Panc1 (cell line): ENCODE data around the gene NKAIN2. TPM values are rescaled to one million over a fixed set of nuclear protein-coding genes. Genes with fewer than 3 reads are reported as not detected.

Experiments used
- ATAC-seq: fragments of 200-7000 bp; cut with Tn5 transposase; 2 replicates; pipeline ENCODE4 v1.9.1; 2020; ENCODE audit warnings: mild to moderate bottlenecking, moderate library complexity
- BruUV-seq: library from RNA; stranded (reverse); fragments of 400-500 nt; replicated peaks from 2 replicates; lab custom pipeline; 2021; lab: Mats Ljungman, UMichigan
- CTCF ChIA-PET: fragments of 300-600 bp; sonication (Branson Sonifier 250); formaldehyde crosslinking; loops from one replicate; lab custom pipeline; 2022; ENCODE audit warnings: antibody characterized with exemption; lab: Charles Lee
- POLR2A ChIA-PET: fragments of 300-600 bp; sonication (Branson Sonifier 250); formaldehyde crosslinking; loops from one replicate; lab custom pipeline; 2022; ENCODE audit warnings: antibody characterized with exemption; lab: Charles Lee
- DNase-seq: peaks from one replicate; pipeline ENCODE4 v3.0.0-alpha.2; 2010; ENCODE audit warnings: low read depth, low spot score
- H3K27ac ChIP-seq: 2 replicates; pipeline ENCODE4 v1.5.1; 2011; ENCODE audit warnings: mild to moderate bottlenecking, low read length, inconsistent platforms
- H3K27me3 ChIP-seq: fragments of 200-500 bp; sonication (Bioruptor generic); 2 replicates; pipeline ENCODE4 v1.6.0; 2014; ENCODE audit warnings: low read length, inconsistent platforms; ENCODE audit not compliant: control insufficient read depth, insufficient read depth
- H3K36me3 ChIP-seq: fragments of 200-500 bp; sonication (Bioruptor generic); 2 replicates; pipeline ENCODE4 v1.5.1; 2014; ENCODE audit warnings: inconsistent platforms, mild to moderate bottlenecking, low read length, moderate library complexity; ENCODE audit not compliant: control insufficient read depth, insufficient read depth
- H3K4me1 ChIP-seq: 2 replicates; pipeline ENCODE4 v1.5.1; 2011; ENCODE audit warnings: inconsistent platforms, mild to moderate bottlenecking, low read length, moderate library complexity; ENCODE audit not compliant: control insufficient read depth, insufficient read depth
- H3K4me3 ChIP-seq, 2 experiments: 2 replicates each; pipeline ENCODE4 v1.5.1; 2011 to 2012; ENCODE audit warnings: low read depth in 2 of 2, low read length in 2 of 2, mild to moderate bottlenecking in 2 of 2, inconsistent platforms in 1 of 2, moderate library complexity in 1 of 2
- H3K9me3 ChIP-seq: fragments of 200-500 bp; sonication (Bioruptor generic); 2 replicates; pipeline ENCODE4 v1.5.1; 2014; ENCODE audit warnings: low read depth, mild to moderate bottlenecking, inconsistent platforms, low read length, moderate library complexity; ENCODE audit not compliant: control insufficient read depth, insufficient read depth
- POLR2AphosphoS5 ChIP-seq: IDR thresholded peaks from 2 replicates; pipeline ENCODE4 v1.6.1; 2012; ENCODE audit warnings: mild to moderate bottlenecking, low read depth, low read length, moderate library complexity
- SIN3A ChIP-seq: IDR thresholded peaks from 2 replicates; pipeline ENCODE4 v1.6.1; 2012; ENCODE audit warnings: low read depth, mild to moderate bottlenecking, low read length, moderate library complexity, borderline replicate concordance; ENCODE audit not compliant: insufficient read depth
- TCF7L2 ChIP-seq: IDR thresholded peaks from 2 replicates; pipeline ENCODE4 v1.6.1; 2011; ENCODE audit warnings: mild to moderate bottlenecking, low read depth, low read length, inconsistent platforms
- in situ Hi-C: cut with HindIII; loops from 2 replicates; pipeline ENCODE4 v1.10.0; 2016; ENCODE audit warnings: low sequenced_read_pairs, low pct_unique_long_range_greater_than_20kb
- intact Hi-C: fragments of 100-400 bp; cut with micrococcal nuclease; formaldehyde crosslinking; loops from one replicate; pipeline ENCODE4 v1.10.0; 2022; ENCODE audit not compliant: unreplicated experiment
- total RNA-seq: library from RNA; stranded (reverse); gene quantifications from one replicate; pipeline ENCODE4 v1.2.1, GENCODE V29; 2021; ENCODE audit not compliant: unreplicated experiment
- TF ChIP-seq, protein P1 (sequence below): fragments of 450-650 bp; IDR thresholded peaks from 2 replicates; pipeline ENCODE4 v1.5.1; 2017; ENCODE audit warnings: mild to moderate bottlenecking
- TF ChIP-seq, protein P2 (sequence below), 2 experiments: IDR thresholded peaks; 2 replicates each; pipeline ENCODE4 v1.6.1; 2011 to 2012; ENCODE audit warnings: low read depth in 2 of 2, control low read depth in 1 of 2, low read length in 1 of 2, mild to moderate bottlenecking in 1 of 2, moderate library complexity in 1 of 2; ENCODE audit not compliant: insufficient read depth in 1 of 2

Gene NKAIN2
- total RNA-seq, 1 experiment from 2014 or later, result 2.6 TPM

DNA sequence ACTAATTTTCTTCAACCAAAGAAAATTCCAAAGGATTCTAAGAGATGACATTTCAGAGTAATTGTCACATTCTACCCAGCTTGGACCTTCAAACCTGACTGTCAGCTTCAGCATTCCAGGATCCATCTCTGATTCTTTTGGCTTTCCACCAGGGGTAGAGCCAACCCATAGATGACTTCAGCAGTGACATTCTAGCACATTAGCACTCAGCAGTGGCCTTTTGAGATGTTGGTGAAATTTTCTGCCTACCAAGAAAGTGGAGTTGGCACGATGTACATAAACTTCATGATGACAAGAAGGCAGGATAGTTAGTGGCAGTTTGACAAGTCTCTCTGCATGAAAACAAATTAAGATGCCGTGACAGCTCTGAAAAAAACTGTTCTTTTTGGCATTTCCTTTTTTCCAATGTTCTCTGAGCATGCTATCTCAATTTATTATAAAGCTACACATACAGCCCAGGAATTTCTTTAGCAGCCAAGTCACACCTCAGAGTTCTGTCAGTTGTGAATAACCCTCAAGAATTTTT, 692.1 kb downstream of the NKAIN2 start:
- ChIA-PET POLR2A (no interaction called here), CTCF (no interaction called here)
- in situ Hi-C loops, result no loop called here
- no peak overlapping the region for H3K4me3 ChIP-seq
- peaks cover 12% of the 10 kb centered on the region for H3K4me1 ChIP-seq
- H3K27me3 ChIP-seq, result no peaks in the 10 kb centered on the region
- no peak for DNase-seq
- peaks cover 4% of the 10 kb centered on the region; the same call in 1 of the 2 replicates for H3K9me3 ChIP-seq
- intact Hi-C loops, result no loop called here
- no TSS peak for BruUV-seq
- peak; percentile 70 for ATAC-seq
- TF ChIP-seq TCF7L2 (no peak), SIN3A (no peak), POLR2AphosphoS5 (no peak)
- TF ChIP-seq, protein P1, sequence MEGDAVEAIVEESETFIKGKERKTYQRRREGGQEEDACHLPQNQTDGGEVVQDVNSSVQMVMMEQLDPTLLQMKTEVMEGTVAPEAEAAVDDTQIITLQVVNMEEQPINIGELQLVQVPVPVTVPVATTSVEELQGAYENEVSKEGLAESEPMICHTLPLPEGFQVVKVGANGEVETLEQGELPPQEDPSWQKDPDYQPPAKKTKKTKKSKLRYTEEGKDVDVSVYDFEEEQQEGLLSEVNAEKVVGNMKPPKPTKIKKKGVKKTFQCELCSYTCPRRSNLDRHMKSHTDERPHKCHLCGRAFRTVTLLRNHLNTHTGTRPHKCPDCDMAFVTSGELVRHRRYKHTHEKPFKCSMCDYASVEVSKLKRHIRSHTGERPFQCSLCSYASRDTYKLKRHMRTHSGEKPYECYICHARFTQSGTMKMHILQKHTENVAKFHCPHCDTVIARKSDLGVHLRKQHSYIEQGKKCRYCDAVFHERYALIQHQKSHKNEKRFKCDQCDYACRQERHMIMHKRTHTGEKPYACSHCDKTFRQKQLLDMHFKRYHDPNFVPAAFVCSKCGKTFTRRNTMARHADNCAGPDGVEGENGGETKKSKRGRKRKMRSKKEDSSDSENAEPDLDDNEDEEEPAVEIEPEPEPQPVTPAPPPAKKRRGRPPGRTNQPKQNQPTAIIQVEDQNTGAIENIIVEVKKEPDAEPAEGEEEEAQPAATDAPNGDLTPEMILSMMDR, result no peak
- TF ChIP-seq, protein P2, sequence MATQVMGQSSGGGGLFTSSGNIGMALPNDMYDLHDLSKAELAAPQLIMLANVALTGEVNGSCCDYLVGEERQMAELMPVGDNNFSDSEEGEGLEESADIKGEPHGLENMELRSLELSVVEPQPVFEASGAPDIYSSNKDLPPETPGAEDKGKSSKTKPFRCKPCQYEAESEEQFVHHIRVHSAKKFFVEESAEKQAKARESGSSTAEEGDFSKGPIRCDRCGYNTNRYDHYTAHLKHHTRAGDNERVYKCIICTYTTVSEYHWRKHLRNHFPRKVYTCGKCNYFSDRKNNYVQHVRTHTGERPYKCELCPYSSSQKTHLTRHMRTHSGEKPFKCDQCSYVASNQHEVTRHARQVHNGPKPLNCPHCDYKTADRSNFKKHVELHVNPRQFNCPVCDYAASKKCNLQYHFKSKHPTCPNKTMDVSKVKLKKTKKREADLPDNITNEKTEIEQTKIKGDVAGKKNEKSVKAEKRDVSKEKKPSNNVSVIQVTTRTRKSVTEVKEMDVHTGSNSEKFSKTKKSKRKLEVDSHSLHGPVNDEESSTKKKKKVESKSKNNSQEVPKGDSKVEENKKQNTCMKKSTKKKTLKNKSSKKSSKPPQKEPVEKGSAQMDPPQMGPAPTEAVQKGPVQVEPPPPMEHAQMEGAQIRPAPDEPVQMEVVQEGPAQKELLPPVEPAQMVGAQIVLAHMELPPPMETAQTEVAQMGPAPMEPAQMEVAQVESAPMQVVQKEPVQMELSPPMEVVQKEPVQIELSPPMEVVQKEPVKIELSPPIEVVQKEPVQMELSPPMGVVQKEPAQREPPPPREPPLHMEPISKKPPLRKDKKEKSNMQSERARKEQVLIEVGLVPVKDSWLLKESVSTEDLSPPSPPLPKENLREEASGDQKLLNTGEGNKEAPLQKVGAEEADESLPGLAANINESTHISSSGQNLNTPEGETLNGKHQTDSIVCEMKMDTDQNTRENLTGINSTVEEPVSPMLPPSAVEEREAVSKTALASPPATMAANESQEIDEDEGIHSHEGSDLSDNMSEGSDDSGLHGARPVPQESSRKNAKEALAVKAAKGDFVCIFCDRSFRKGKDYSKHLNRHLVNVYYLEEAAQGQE (IDR thresholded peaks at IDR 0.05; ENCODE audit: insufficient read depth in 1 of 2, low read depth in 2 of 2, low read length in 1 of 2), result no peak
- H3K27ac ChIP-seq, result peak overlapping the region; percentile 77
- H3K36me3 ChIP-seq, result no peaks in the 10 kb centered on the region

DNA sequence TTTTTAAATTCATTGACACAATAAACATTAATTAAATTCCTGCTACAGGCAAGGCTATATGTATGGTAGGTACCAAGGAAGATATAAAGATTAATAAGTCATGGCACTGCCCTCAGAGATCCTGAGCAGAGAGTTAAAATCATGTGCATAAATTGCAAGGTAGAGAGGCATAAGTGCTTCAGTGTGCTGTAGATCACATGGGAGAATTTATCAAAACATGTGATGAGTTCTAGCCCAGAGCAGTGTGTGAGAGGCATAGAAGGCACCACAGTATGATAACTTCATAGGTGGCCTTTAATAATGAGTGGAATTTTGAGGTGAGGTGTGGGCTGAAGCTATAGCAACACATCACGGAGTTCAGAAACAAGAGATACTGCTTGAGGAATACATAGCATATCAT, 692.7 kb downstream of the NKAIN2 start:
- CTCF ChIA-PET, result no interaction called here
- H3K27ac ChIP-seq, result peak overlapping the region; percentile 77; the same call in 1 of the 2 replicates
- DNase-seq, result no peak
- no peak for ATAC-seq
- BruUV-seq, result no TSS peak
- intact Hi-C loops (no loop called here), in situ Hi-C loops (no loop called here)
- H3K4me3 ChIP-seq, result no peak overlapping the region
- no peaks in the 10 kb centered on the region for H3K36me3 ChIP-seq
- TF ChIP-seq, protein P2 (IDR thresholded peaks at IDR 0.05; ENCODE audit: insufficient read depth in 1 of 2, low read depth in 2 of 2, low read length in 1 of 2), result no peak
- TF ChIP-seq, protein P1, result no peak
- TF ChIP-seq SIN3A, result no peak
- no peak for TF ChIP-seq TCF7L2
- TF ChIP-seq POLR2AphosphoS5, result no peak
- peaks cover 12% of the 10 kb centered on the region for H3K4me1 ChIP-seq
- POLR2A ChIA-PET, result no interaction called here
- H3K9me3 ChIP-seq, result peaks cover 4% of the 10 kb centered on the region; the same call in 1 of the 2 replicates
- no peaks in the 10 kb centered on the region for H3K27me3 ChIP-seq
